ENCODE results near the gene UQCRC1. TPM values are rescaled to one million over a fixed set of nuclear protein-coding genes. Genes with fewer than 3 reads are reported as not detected.

UQCRC1 gene
- total RNA-seq, 1 experiment from 2014 or later: 413 TPM

- no peak for TF ChIP-seq CTCF (IDR thresholded peaks at IDR 0.05; ENCODE audit: unreplicated experiment)
Observed at GRCh38 chr3:48591886-48592518, 17.4 kb downstream of the UQCRC1 start.

GRCh38 chr3:48591436-48591835 lies 18.0 kb downstream of the UQCRC1 start:
- Mint-ChIP-seq H3K4me1 (ENCODE audit: insufficient read depth, unreplicated experiment) (peaks cover 22% of the 10 kb centered on the region), H3K27ac (ENCODE audit: low read depth, unreplicated experiment) (peak overlapping the region; percentile 53), H3K4me3 (ENCODE audit: unreplicated experiment) (no peak overlapping the region), H3K36me3 (ENCODE audit: insufficient read depth, unreplicated experiment) (peaks cover 26% of the 10 kb centered on the region), H3K27me3 (ENCODE audit: insufficient read depth, unreplicated experiment) (no peaks in the 10 kb centered on the region), H3K9me3 (ENCODE audit: unreplicated experiment) (no peaks in the 10 kb centered on the region)
- no peak for DNase-seq (ENCODE audit: unreplicated experiment)
- ChIA-PET POLR2A (no interaction called here), CTCF (no interaction called here)
- BruUV-seq (replicated peaks): no TSS peak
- intact Hi-C loops (cut with micrococcal nuclease): no loop called here
- no peak for TF ChIP-seq CTCF (IDR thresholded peaks at IDR 0.05; ENCODE audit: unreplicated experiment)

More at GRCh38 chr3:48591886-48592518, 17.4 kb downstream of the UQCRC1 start:
- intact Hi-C loops (cut with micrococcal nuclease): no loop called here
- POLR2A ChIA-PET: no interaction called here
- no peak for DNase-seq (ENCODE audit: unreplicated experiment)
- CTCF ChIA-PET: no interaction called here
- Mint-ChIP-seq H3K27ac (ENCODE audit: low read depth, unreplicated experiment) (no peak overlapping the region), H3K36me3 (ENCODE audit: insufficient read depth, unreplicated experiment) (peaks cover 26% of the 10 kb centered on the region), H3K27me3 (ENCODE audit: insufficient read depth, unreplicated experiment) (no peaks in the 10 kb centered on the region), H3K4me3 (ENCODE audit: unreplicated experiment) (no peak overlapping the region), H3K9me3 (ENCODE audit: unreplicated experiment) (no peaks in the 10 kb centered on the region), H3K4me1 (ENCODE audit: insufficient read depth, unreplicated experiment) (peaks cover 28% of the 10 kb centered on the region)
- BruUV-seq (replicated peaks): no TSS peak

- DNase-seq (ENCODE audit: unreplicated experiment): no peak
- intact Hi-C loops (cut with micrococcal nuclease): no loop called here
- ChIA-PET CTCF (interaction anchor here (0.7 to 1.3 kb wide), 3 partner anchors 27 to 32 kb away, joined by 3 to 4 read pairs (median 3); no protein-coding TSS in a partner anchor), POLR2A (no interaction called here)
- Mint-ChIP-seq H3K9me3 (ENCODE audit: unreplicated experiment) (no peaks in the 10 kb centered on the region), H3K4me1 (ENCODE audit: insufficient read depth, unreplicated experiment) (peaks cover 13% of the 10 kb centered on the region), H3K27me3 (ENCODE audit: insufficient read depth, unreplicated experiment) (no peaks in the 10 kb centered on the region), H3K36me3 (ENCODE audit: insufficient read depth, unreplicated experiment) (peaks cover 39% of the 10 kb centered on the region), H3K27ac (ENCODE audit: low read depth, unreplicated experiment) (no peak overlapping the region), H3K4me3 (ENCODE audit: unreplicated experiment) (no peak overlapping the region)
- BruUV-seq (replicated peaks): no TSS peak
- TF ChIP-seq CTCF (IDR thresholded peaks at IDR 0.05; ENCODE audit: unreplicated experiment): no peak
Observed at GRCh38 chr3:48588230-48588629, 21.2 kb downstream of the UQCRC1 start.

GRCh38 chr3:48587686-48588085 lies 21.8 kb downstream of the UQCRC1 start:
- no peaks in the 10 kb centered on the region for H3K9me3 Mint-ChIP-seq (ENCODE audit: unreplicated experiment)
- TF ChIP-seq CTCF (IDR thresholded peaks at IDR 0.05; ENCODE audit: unreplicated experiment): no peak
- no peak for DNase-seq (ENCODE audit: unreplicated experiment)
- H3K27me3 Mint-ChIP-seq (ENCODE audit: insufficient read depth, unreplicated experiment): no peaks in the 10 kb centered on the region
- no TSS peak for BruUV-seq (replicated peaks)
- intact Hi-C loops (cut with micrococcal nuclease): no loop called here
- peaks cover 43% of the 10 kb centered on the region for H3K36me3 Mint-ChIP-seq (ENCODE audit: insufficient read depth, unreplicated experiment)
- POLR2A ChIA-PET: interaction anchor here (0.6 kb wide), 1 partner anchor 99 kb away, joined by 4 read pairs; no protein-coding TSS in a partner anchor
- H3K4me1 Mint-ChIP-seq (ENCODE audit: insufficient read depth, unreplicated experiment): peaks cover 13% of the 10 kb centered on the region
- H3K4me3 Mint-ChIP-seq (ENCODE audit: unreplicated experiment): no peak overlapping the region
- H3K27ac Mint-ChIP-seq (ENCODE audit: low read depth, unreplicated experiment): peak overlapping the region; percentile 6
- CTCF ChIA-PET: interaction anchor here (0.5 to 1.3 kb wide), 3 partner anchors 26 to 277 kb away, joined by 3 to 4 read pairs (median 3); no protein-coding TSS in a partner anchor
